ENCODE measurements around the gene TMEM229B.
A peak's percentile ranks its signal among the peaks of the same experiment; 100 is the strongest.

Gene TMEM229B

DNA sequence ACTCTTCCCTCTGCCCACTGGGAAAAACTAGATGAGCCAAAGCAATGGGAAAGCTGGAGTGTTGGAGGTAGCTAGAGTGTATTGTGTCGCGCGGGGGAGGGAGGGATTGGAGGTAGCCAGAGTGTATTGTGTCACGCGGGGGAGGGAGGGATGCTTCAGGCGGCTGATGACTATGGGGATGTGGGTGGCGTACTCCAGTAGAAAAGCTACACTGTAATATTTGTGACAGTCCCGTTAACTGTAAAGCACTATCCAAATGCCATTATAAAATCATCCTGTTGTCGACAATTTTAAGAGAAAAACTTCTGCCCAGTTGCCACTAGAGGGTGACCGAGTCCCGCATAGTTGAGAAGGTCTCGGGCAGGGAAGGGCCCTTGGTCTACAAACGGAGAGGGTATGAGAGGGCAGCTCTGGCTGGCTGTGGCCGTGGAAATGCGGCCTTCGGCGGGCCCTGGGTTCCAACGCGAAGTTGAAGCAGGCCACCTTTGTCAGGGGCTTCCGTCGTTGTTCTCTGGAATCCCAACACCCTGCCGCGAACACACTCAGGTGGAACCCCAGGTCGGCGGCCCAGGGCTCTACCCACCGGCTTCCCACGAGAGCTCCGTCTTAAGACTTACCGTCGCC is 61.4 kb downstream of the TMEM229B start:
- TF ChIP-seq, protein P1, sequence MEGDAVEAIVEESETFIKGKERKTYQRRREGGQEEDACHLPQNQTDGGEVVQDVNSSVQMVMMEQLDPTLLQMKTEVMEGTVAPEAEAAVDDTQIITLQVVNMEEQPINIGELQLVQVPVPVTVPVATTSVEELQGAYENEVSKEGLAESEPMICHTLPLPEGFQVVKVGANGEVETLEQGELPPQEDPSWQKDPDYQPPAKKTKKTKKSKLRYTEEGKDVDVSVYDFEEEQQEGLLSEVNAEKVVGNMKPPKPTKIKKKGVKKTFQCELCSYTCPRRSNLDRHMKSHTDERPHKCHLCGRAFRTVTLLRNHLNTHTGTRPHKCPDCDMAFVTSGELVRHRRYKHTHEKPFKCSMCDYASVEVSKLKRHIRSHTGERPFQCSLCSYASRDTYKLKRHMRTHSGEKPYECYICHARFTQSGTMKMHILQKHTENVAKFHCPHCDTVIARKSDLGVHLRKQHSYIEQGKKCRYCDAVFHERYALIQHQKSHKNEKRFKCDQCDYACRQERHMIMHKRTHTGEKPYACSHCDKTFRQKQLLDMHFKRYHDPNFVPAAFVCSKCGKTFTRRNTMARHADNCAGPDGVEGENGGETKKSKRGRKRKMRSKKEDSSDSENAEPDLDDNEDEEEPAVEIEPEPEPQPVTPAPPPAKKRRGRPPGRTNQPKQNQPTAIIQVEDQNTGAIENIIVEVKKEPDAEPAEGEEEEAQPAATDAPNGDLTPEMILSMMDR (conservative IDR thresholded peaks at IDR 0.05; ENCODE audit: low read depth, low read length), result peak; percentile 84
- peak; percentile 47 for DNase-seq (ENCODE audit: low read depth)
- no peak overlapping the region for H3K4me3 ChIP-seq (ENCODE audit: low read length)

- H3K4me3 ChIP-seq (ENCODE audit: low read length), result no peak overlapping the region
- DNase-seq (ENCODE audit: low read depth), result no peak
- TF ChIP-seq, protein P1 (conservative IDR thresholded peaks at IDR 0.05; ENCODE audit: low read depth, low read length), result no peak
Observed at GRCh38 chr14:67426161-67426560, 62.4 kb downstream of the TMEM229B start.

GRCh38 chr14:67425608-67426007 is 62.9 kb downstream of the TMEM229B start:
- TF ChIP-seq, protein P1 (conservative IDR thresholded peaks at IDR 0.05; ENCODE audit: low read depth, low read length), result no peak
- DNase-seq (ENCODE audit: low read depth), result no peak
- H3K4me3 ChIP-seq (ENCODE audit: low read length), result no peak overlapping the region

DNA sequence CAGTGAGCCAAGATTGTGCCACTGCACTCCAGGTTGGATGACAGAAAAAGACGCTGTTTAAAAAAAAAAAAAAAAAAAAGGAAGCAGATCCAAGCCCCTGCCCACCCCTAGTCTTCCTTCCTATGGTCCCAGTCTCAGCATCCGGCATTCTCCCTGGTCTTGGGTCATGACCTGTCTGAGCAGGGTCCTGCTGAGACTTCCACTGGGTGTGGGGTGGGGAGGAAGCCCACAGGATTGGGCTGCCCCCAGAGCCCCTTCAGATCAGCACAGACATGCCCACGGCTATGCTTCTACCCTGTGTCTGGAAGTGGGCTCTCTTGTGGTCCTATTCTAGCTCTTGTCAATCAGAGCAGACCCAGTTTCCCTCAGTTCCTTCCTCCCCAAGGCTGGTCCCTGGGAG is 64.0 kb downstream of the TMEM229B start:
- H3K4me3 ChIP-seq (ENCODE audit: low read length), result no peak overlapping the region
- TF ChIP-seq, protein P1 (conservative IDR thresholded peaks at IDR 0.05; ENCODE audit: low read depth, low read length), result no peak
- no peak for DNase-seq (ENCODE audit: low read depth)

DNA sequence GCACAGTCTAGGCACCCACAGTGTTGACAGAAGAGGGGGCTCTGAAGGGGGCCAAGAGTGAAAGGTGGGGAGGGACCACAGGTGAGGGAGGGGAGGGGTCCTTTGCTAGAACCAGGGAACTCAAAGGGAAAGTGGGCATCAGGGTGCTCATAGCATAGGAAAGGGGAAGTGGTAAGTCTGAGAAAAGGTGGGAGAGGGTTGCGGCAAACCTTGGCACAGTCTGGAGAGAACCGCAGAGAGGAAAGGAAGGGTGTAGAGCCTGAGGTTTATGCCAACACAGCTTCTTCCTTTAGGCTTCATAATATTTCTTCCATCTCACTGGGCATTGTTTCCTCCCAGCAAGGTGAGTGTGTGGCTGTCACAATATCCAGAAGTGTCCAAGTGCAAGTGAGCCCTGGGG is 65.1 kb downstream of the TMEM229B start:
- H3K4me3 ChIP-seq (ENCODE audit: low read length), result no peak overlapping the region
- no peak for DNase-seq (ENCODE audit: low read depth)
- TF ChIP-seq, protein P1 (conservative IDR thresholded peaks at IDR 0.05; ENCODE audit: low read depth, low read length), result no peak

GRCh38 chr14:67421356-67422224 is 66.9 kb downstream of the TMEM229B start:
- TF ChIP-seq, protein P1 (conservative IDR thresholded peaks at IDR 0.05; ENCODE audit: low read depth, low read length), result no peak
- H3K4me3 ChIP-seq (ENCODE audit: low read length), result no peak overlapping the region
- DNase-seq (ENCODE audit: low read depth), result no peak

All from retinal pigment epithelial cell (primary cell).